Midbrain (tissue), 1 donor: ENCODE measurements around the gene DLEC1.
"Not testable (repeated sequence)": the region's sequence is repeated elsewhere in the genome, so short reads cannot be mapped to it uniquely, and the experiment has no call there.

ENCODE experiments used
- DNase-seq: peaks from one replicate; lab custom pipeline; 2025; lab: John Stamatoyannopoulos, UW

The DLEC1 gene

GRCh38 chr3:38154625-38155255 lies 115.7 kb downstream of the DLEC1 start:
- DNase-seq: no peak

DNA sequence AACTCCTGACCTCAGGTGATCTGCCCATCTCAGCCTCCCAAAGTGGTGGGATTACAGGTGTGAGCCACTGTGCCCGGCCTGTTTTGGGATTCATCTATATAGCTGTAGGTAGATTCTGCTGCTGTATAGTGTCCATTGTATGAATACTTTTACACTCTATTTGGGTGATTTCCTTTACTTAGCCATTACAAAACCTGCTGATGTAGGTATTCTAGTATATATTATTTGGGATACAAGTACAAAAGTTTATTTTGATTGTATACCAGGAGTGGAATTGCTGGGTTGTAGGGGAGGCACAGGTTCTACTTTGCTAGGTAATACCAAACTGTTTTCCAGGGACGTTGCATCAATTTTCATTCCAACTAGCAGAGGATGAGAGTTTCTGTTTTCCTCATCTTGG lies 116.8 kb downstream of the DLEC1 start:
- DNase-seq: no peak

- no peak for DNase-seq
Observed at GRCh38 chr3:38157117-38157516, 118.1 kb downstream of the DLEC1 start.

GRCh38 chr3:38157595-38157994 lies 118.6 kb downstream of the DLEC1 start:
- DNase-seq: no peak

GRCh38 chr3:38158472-38158871 lies 119.5 kb downstream of the DLEC1 start:
- no peak for DNase-seq

DNA sequence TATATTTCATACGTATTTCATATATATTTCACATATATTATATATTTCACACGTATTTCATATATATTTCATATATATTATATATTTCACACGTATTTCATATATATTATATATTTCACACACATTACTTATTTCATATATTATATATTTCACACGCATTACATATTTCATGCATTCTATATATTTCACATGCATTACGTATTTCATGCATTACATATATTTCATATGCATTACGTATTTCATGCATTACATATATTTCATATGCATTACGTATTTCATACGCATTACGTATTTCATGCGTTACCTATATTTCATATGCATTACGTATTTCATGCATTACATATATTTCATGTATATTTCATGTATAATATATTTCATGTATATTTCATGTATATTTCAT lies 121.7 kb downstream of the DLEC1 start:
- DNase-seq: not testable (repeated sequence)

DNA sequence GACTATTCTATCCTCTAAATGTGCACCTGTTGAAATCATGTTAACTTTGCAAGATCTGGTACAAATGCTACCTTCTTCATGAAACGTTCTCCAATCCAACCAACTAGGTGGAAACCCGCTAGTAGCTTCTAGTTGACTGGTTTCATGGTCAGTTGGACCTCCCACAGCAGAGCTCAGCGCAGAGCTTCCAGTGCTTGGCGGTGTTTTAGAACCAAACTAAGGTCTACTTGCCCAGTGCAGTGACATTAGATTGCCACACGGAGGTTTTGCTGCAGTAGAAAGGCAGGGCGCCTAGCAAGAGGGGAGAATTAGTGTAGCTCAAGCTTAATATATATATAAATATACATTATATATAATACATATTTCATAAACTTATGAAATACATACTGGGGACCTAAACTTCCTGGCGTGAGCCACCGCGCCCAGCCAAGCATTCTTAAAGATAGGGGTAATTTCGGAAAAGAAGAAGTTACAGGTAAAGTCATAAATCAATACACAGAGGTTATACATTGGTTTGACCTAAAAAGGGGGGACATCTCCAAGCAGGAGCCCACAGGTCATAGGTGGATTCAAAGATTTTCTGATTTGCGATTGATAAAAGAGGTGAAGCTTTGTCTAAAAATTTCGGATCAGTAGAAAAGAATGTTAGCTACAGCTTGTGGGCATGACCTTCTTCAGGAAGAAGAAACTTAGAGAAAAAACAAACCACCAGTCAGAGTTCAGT lies 124.3 kb downstream of the DLEC1 start:
- no peak for DNase-seq

DNA sequence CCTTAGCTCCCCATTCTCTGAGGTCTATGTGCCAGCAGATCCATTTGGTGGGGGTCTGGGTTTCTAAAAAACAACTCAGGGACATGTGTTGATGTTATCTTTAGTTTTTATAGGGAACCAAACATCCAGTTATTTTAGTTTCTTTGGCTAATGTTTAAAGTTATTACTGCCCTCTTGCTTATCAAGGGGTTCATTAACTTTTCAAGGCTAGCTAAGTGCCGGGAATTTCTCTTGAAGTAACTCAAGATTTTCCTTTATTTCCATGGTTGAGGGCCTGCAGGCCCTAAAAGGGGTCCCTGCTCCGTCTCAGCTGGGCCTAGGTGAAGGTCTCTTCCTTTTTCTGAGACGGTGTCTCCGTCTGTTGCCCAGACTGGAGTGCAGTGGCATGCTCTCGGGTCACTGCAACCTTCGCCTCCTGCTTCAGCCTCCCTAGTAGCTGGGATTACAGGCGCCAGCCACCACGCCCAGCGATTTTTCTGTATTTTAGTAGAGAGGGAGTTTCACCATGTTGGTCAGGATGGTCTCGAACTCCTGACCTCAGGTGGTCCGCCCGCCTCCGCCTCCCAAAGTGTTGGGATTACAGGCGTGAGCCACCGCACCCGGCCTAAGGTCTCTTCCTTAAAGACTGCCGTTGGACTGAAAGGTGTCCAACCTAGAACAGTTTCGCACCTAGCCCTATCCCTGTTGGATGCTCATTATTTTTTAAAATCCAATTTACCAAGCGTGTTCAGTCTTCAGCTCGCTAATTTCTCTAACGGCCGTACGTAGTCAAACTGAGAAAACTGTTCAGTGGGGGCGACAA lies 125.0 kb downstream of the DLEC1 start:
- no peak for DNase-seq

DNA sequence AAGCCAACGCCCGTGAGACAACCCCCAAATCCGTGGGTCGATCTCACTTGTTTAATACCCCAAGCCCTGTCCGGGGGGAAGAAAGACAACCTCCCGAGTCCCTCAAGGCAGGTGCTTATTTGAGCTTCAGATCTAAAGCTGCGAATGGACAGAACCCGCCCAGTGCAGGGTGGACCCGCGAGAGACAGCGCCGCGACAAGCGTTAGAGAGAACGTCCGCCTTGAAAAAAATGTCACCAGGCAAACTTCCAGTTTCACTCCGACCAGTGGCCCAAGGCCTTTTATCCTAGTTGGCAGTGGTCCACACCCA lies 125.6 kb downstream of the DLEC1 start:
- DNase-seq: no peak

- peak; percentile 99 for DNase-seq
Observed at GRCh38 chr3:38164952-38165721, 126.1 kb downstream of the DLEC1 start, which contains the start of gene OXSR1. Gene OXSR1, plus strand, starts transcription at chr3:38165537. Its CDS starts 340 bp downstream, at chr3:38165877.

DNA sequence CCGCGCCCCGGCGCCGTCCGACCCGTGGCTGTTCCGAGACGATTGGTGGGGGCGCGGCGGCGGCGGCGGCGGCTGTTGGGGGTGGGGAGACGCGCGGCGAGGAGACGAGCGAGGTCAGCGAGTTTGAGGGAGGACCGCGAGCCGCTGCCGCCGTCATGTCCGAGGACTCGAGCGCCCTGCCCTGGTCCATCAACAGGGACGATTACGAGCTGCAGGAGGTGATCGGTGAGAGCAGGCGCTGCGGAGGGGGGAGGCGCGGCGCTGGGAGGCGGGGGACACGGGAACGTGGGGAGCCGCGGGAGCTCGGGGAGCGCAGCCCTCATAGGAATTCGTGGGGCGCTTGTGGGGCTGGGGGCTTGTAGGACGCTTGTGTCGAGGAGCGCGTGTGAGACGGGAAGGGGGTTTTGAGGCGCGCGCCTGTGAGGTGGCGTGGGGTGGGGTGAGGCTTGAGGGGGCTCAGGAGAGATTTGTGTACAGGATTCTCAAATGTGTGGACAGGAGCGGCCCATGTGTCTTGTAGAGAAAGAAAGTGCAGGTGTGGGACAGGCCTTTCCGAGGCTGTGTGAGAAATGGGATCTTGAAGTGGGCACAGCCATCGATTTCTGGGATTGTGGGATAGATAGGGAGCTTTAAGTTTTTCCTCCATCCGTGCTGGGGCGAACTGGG lies 126.8 kb downstream of the DLEC1 start:
- peak; percentile 67 for DNase-seq

DNA sequence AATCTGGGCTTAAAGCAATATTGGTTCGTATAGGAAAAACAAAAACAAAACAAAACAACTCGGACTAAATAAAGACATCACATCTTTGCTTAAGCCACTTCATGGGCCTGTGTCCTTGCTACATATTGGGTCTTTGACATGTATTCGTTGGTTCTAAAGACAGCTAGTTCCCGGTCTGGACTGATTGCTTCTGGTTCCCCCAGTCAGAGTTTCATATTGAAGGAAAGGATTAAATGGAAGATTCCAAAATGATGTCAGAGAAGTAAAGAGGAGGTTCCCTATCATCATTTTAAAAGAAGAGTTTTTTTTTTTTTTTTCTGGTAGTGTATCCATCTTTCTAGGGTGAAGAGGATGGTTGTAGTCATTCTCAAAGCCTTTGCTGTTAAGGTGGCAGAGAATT lies 128.6 kb downstream of the DLEC1 start:
- no peak for DNase-seq

- DNase-seq: no peak
Observed at GRCh38 chr3:38168151-38169026, 129.4 kb downstream of the DLEC1 start.

DNA sequence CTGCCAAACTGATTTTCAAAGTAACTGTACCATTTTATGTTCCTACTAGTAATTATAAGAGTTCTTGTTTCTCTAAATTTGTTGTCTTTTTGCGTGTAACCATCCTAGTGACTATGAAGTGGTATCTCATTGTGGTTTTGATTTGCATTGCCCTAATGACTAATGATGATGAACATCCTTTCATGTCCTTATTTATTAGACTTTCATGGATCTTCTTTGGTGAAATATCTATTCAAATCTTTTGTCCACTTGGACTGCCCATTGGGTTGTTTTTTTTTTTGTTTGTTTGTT lies 130.0 kb downstream of the DLEC1 start:
- no peak for DNase-seq

DNA sequence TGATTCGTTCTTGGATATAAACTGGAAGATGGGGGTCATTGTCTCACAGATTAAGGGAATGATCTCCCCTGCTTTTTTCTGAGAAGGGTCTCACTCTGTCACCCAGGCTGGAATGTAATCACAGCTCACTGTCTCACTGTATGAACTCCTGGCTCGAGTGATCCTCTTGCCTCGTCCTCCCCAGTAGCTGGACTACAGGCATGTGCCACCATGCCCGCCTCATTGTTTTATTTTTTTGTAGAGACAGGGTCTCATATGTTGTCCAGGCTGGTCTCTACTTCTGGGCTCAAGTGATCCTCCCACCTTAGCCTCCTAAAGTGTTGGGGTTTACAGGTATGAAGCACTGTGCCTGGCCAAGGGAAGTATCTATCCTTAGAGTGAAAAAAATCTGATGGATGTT lies 131.7 kb downstream of the DLEC1 start:
- DNase-seq: no peak

DNA sequence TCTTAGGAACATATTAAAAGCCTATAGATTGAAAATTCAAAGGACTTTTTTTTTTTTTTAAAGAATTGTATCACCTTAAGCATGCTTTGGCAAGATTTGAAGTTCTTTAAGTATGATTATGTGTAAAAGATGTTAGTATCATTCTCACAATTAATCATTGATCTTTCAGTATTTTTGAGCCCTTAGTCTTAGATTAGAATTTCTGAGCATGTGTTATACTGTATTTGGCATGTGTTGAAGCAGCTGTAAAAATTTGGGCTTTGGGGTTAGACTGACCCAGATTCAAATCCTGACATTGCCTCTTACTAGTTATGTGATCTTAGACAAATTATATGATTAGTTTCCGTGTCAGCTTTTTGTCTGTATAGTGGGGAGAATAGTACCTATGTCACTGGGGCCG lies 132.6 kb downstream of the DLEC1 start:
- DNase-seq: no peak
